Kidney epithelial cell (primary cell): ENCODE measurements around the gene PRKAA1. TPM values are rescaled to one million over a fixed set of nuclear protein-coding genes. Genes with fewer than 3 reads are reported as not detected.

Experiments used
- DNase-seq: peaks from one replicate; pipeline ENCODE4 v3.0.0-alpha.2; 2010; ENCODE audit warnings: low read depth
- H3K27me3 ChIP-seq: 2 replicates; pipeline ENCODE4 v1.6.0; 2011; ENCODE audit warnings: low read length; ENCODE audit not compliant: control insufficient read depth, insufficient read depth
- H3K36me3 ChIP-seq: 2 replicates; pipeline ENCODE4 v1.5.1; 2011; ENCODE audit warnings: low read length; ENCODE audit not compliant: control insufficient read depth, insufficient read depth
- H3K4me3 ChIP-seq: 2 replicates; pipeline ENCODE4 v1.5.1; 2011; ENCODE audit warnings: low read depth, mild to moderate bottlenecking, control low read depth, low read length
- total RNA-seq: library from RNA; depleted of rRNA; stranded (reverse); fragments of >200 nt; gene quantifications from 2 replicates; pipeline ENCODE4 v1.2.3, GENCODE V29; 2015
- TF ChIP-seq, protein P1 (sequence below): IDR thresholded peaks from 2 replicates; pipeline ENCODE4 v1.5.1; 2011; ENCODE audit warnings: mild to moderate bottlenecking, moderate library complexity, low read length, control low read depth, inconsistent platforms; ENCODE audit not compliant: insufficient read depth, poor library complexity, severe bottlenecking

Gene PRKAA1
- total RNA-seq, 1 donor from 2014 or later = 46.6 TPM

DNA sequence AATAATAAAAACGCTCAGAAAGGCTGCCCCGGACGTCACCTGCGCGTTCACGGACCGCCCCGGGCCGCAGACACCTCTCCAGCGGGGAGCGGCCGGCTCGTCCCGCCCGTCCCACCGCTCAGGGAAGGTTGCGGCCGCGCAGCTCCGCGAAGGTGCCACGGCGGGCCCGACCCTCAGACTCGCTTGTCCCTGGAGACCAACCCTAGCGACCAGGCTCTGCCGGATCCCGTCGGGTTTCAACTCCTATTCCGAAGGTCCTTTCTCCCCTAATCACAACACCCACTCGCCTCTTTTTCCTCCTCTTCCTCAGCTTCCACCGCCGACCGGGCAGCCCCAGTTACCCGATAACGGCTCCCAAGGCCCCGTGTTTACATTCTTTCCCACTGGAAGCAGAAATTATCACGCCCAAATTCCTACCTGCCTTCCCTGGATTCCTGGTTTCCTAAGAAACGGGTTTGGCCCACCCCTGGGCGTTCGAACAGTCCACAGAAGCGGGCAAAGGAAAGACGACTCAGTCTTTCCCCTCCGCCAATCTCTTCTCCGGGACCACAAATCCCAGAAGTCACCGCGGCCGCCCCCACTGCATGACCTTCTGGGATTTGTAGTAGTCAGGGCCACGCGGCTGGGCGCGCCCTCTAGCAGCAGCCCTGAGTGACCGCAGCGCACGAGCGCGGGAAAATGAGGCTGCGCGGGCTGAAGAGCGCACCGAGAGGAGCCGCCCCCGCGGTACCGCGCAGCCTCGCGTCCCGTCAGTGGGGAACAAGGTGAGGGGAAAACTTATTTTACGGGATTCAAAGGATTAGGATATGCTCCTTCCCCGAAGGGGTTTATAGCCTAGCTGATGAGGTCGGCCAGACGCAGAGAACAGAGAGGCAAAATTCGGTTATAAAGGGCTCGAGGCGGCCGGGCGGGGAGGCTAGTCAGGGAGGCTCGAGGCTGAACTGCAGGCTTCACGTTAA lies 42.5 kb downstream of the PRKAA1 start, which contains the start of gene TTC33:
TSS of gene TTC33 (minus strand) at position 555 of the 959 bp plus-strand sequence. CDS start 8,943 bp downstream, outside the sequence.
- Histone ChIP-seq H3K4me3 (peak within 1 kb of the TSS; percentile 82), H3K36me3 (no peaks in the 10 kb centered on the region), H3K27me3 (no peaks in the 10 kb centered on the region)
- TF ChIP-seq, protein P1, sequence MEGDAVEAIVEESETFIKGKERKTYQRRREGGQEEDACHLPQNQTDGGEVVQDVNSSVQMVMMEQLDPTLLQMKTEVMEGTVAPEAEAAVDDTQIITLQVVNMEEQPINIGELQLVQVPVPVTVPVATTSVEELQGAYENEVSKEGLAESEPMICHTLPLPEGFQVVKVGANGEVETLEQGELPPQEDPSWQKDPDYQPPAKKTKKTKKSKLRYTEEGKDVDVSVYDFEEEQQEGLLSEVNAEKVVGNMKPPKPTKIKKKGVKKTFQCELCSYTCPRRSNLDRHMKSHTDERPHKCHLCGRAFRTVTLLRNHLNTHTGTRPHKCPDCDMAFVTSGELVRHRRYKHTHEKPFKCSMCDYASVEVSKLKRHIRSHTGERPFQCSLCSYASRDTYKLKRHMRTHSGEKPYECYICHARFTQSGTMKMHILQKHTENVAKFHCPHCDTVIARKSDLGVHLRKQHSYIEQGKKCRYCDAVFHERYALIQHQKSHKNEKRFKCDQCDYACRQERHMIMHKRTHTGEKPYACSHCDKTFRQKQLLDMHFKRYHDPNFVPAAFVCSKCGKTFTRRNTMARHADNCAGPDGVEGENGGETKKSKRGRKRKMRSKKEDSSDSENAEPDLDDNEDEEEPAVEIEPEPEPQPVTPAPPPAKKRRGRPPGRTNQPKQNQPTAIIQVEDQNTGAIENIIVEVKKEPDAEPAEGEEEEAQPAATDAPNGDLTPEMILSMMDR = peak; percentile 76
- peak; percentile 83 for DNase-seq

DNA sequence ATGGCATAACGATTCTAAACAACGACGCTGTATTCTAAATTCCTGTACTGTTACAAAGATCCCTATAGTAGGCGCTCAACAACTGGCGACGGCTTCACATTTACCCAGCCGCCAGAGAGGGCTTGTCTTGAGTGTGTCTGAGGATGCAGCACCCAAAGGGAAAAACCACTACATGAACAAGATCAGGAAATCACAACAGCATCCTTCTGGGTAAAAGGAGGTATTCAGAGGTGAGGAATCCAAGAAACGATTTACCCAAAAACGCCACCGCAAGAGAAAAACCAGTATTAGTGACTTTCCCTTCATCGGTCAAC lies 43.1 kb downstream of the PRKAA1 start:
- Histone ChIP-seq H3K27me3 (no peaks in the 10 kb centered on the region), H3K36me3 (no peaks in the 10 kb centered on the region), H3K4me3 (peak overlapping the region; percentile 82)
- DNase-seq = peak; percentile 60
- TF ChIP-seq, protein P1 = peak; percentile 84

DNA sequence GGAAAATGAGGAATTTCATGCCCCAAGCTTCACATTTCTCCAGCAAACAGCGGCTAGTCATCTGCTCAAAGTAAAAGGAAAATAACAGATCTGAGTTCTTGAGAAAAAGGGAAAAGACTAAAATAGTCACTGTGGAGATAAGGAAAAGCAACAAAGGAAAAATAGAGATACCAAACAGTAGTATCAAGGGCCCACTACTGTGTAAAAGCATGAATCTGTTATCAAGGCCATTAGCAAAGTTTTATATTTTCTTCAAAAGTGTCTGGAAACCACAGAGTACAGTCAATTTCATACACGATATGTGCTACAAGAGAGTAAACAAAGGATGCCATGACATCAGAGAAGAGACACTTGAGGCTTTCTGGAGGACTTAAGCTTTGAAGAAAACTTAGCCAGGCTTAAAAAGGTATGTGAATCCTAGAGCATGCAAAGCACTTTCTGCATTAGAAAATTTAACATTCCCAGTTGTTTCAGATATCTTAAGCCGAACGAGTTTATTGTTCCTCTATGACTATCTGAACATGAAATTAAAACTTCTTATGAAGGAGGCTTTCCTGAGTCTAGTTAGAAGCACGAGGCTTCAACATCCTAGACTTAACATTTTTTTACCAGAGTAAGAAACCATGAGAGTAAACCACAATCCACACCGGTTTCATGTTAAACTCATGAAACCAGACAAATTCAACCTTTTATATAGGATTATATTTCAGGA lies 43.6 kb downstream of the PRKAA1 start:
- DNase-seq = no peak
- TF ChIP-seq, protein P1 = no peak
- Histone ChIP-seq H3K36me3 (no peaks in the 10 kb centered on the region), H3K4me3 (peak overlapping the region; percentile 82), H3K27me3 (no peaks in the 10 kb centered on the region)

DNA sequence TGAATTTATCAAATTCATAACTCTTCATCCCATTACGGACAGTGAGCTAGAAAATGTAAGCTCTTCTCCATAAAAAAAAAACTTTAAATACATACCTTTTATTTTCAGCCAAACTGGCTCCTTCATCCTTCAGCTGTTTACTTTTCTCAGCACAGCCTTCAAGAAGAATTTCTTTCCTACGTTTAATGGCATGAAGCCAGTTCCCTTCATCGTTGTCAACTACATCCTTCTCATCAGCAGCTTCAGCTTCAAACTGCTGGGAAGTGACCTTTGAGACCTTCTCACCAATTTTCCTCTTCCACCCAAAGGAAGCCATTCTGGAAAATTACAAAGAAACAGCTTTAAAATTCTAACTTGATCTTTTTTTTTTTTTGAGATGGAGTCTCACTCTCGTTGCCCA lies 51.5 kb downstream of the PRKAA1 start:
- no peaks in the 10 kb centered on the region for H3K36me3 ChIP-seq
- no peak overlapping the region for H3K4me3 ChIP-seq
- H3K27me3 ChIP-seq = no peaks in the 10 kb centered on the region
- TF ChIP-seq, protein P1 = no peak
- no peak for DNase-seq

DNA sequence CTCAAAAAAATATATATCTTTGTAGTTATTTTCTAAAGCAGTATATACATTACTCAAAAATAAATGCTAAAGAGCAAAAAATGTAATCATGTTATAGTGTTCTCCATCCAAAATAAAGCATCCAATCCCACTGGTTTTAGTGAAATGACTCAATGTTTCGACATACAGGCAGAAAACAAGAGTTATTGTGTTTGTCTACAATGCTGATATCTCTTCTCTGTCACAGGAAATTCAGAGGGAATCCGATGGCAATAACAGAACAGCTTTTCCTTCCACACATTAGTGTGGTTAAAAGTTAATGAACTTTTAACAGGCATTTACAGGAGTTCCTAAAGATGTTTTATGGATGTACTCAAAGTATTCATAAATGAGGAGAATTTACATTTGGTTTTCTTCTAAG lies 54.4 kb downstream of the PRKAA1 start:
- no peaks in the 10 kb centered on the region for H3K27me3 ChIP-seq
- H3K4me3 ChIP-seq = no peak overlapping the region
- TF ChIP-seq, protein P1 = no peak
- DNase-seq = no peak
- H3K36me3 ChIP-seq = no peaks in the 10 kb centered on the region
